ENCODE results near the gene KLHL29. TPM values are rescaled to one million over a fixed set of nuclear protein-coding genes. Genes with fewer than 3 reads are reported as not detected.

The KLHL29 gene
- total and polyA plus RNA-seq, 10 donors: 1.5 to 30.5 (median 9.4) TPM

- DNase-seq: peak; percentile 61
- Histone ChIP-seq H3K36me3 (no peaks in the 10 kb centered on the region), H3K27me3 (replicated peaks in 1 of 7) (no peaks in the 10 kb centered on the region), H3K9me3 (peaks cover 0 to 18% (median 10%) of the 10 kb centered on the region in 8 donors), H3K4me3 (no peak overlapping the region), H3K27ac (no peak overlapping the region), H3K4me1 (no peaks in the 10 kb centered on the region)
- intact Hi-C loops (cut with DNase I; ENCODE audit: low total_unique reads): no loop called here
- TF ChIP-seq CTCF (IDR thresholded peaks at IDR 0.05 in 8 of 11, conservative IDR thresholded peaks at IDR 0.05 in 3 of 11) (no peak), POLR2AphosphoS5 (IDR thresholded peaks at IDR 0.05) (no peak), POLR2A (IDR thresholded peaks at IDR 0.05) (no peak)
- WGBS, 5 donors: 82 to 91% (median 89%) methylated on average over 8 of the region's 8 CpGs
Observed at GRCh38 chr2:23622466-23622865, 237.5 kb downstream of the KLHL29 start.

DNA sequence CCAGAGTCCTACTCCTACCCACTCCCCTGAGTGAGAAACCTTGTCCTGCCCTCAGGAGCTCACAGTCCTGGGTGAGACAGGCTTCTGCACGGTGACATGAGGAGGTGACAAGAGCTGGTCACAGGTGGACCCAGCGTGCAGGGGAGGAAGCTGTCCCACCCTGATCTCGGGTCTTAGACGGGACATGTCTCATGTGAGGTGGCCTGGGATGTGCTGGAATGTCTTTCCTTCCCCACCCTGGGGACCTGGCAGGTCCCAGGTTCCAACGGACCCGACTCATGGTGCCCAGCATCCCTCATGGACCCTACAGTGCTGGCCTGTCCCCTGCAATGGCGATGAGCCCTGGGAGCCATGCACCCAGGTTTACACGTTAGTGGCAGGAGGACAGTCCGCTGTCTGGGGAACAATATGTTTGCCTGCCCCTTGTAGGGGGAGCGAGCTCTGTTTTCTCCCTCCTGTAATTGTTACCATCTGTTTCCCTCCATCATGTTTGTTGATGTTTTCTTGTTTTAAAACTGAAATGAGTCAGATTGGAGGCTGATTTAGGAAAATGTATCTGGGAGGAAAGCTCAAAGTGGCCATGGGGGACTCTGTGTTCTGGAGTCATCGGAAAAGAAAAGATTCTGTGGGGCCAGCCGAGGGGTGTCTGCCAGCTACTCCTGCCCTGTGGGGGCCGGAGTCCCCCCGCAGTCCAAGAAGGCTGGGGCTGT, 238.1 kb downstream of the KLHL29 start:
- 88 to 93% (median 92%) methylated on average over 10 to 14 of the region's 14 CpGs for WGBS, 5 donors
- intact Hi-C loops (cut with DNase I; ENCODE audit: low total_unique reads): no loop called here
- peak; percentile 56 for DNase-seq

GRCh38 chr2:23624378-23624777, 239.4 kb downstream of the KLHL29 start:
- intact Hi-C loops (cut with DNase I; ENCODE audit: low total_unique reads): no loop called here
- Histone ChIP-seq H3K36me3 (no peaks in the 10 kb centered on the region), H3K27ac (no peak overlapping the region), H3K4me1 (no peaks in the 10 kb centered on the region), H3K4me3 (no peak overlapping the region), H3K9me3 (peaks cover 0 to 18% (median 10%) of the 10 kb centered on the region in 8 donors), H3K27me3 (replicated peaks in 1 of 7) (no peaks in the 10 kb centered on the region)
- WGBS, 5 donors: 52 to 60% (median 56%) methylated on average over 5 of the region's 5 CpGs
- DNase-seq: peak; percentile 43
- peak in 6 of 11 experiments; percentile 21 to 46 (median 28) for TF ChIP-seq CTCF (IDR thresholded peaks at IDR 0.05 in 8 of 11, conservative IDR thresholded peaks at IDR 0.05 in 3 of 11)
- no peak for TF ChIP-seq POLR2AphosphoS5 (IDR thresholded peaks at IDR 0.05)

More for the DNA sequence above, 238.1 kb downstream of the KLHL29 start:
- Histone ChIP-seq H3K27ac (no peak overlapping the region), H3K9me3 (peaks cover 0 to 18% (median 10%) of the 10 kb centered on the region in 8 donors), H3K27me3 (replicated peaks in 1 of 7) (no peaks in the 10 kb centered on the region), H3K36me3 (no peaks in the 10 kb centered on the region), H3K4me3 (no peak overlapping the region), H3K4me1 (no peaks in the 10 kb centered on the region)
- no peak for TF ChIP-seq CTCF (IDR thresholded peaks at IDR 0.05 in 8 of 11, conservative IDR thresholded peaks at IDR 0.05 in 3 of 11)
- no peak for TF ChIP-seq POLR2AphosphoS5 (IDR thresholded peaks at IDR 0.05)
- TF ChIP-seq POLR2A (IDR thresholded peaks at IDR 0.05): no peak

- TF ChIP-seq POLR2A (IDR thresholded peaks at IDR 0.05) (no peak), CTCF (IDR thresholded peaks at IDR 0.05 in 8 of 11, conservative IDR thresholded peaks at IDR 0.05 in 3 of 11) (no peak), POLR2AphosphoS5 (IDR thresholded peaks at IDR 0.05) (no peak)
- peak; percentile 22 for DNase-seq
Observed at GRCh38 chr2:23624915-23625314, 239.9 kb downstream of the KLHL29 start.

More at GRCh38 chr2:23624915-23625314, 239.9 kb downstream of the KLHL29 start:
- Histone ChIP-seq H3K4me1 (no peaks in the 10 kb centered on the region), H3K27ac (no peak overlapping the region), H3K36me3 (no peaks in the 10 kb centered on the region), H3K27me3 (replicated peaks in 1 of 7) (no peaks in the 10 kb centered on the region), H3K4me3 (no peak overlapping the region), H3K9me3 (peaks cover 0 to 18% (median 10%) of the 10 kb centered on the region in 8 donors)
- 51 to 70% (median 55%) methylated on average over 4 of the region's 4 CpGs for WGBS, 5 donors
- intact Hi-C loops (cut with DNase I; ENCODE audit: low total_unique reads): no loop called here
